HepG2 (cell line): ENCODE results near the gene NKAIN4. TPM values are rescaled to one million over a fixed set of nuclear protein-coding genes. Genes with fewer than 3 reads are reported as not detected.

Experiments
- ATAC-seq: fragments of 200-7000 bp; cut with Tn5 transposase; 3 replicates; pipeline ENCODE4 v1.9.1; 2020; ENCODE audit warnings: mild to moderate bottlenecking, moderate library complexity
- BruUV-seq: library from RNA; stranded (reverse); fragments of 400-500 nt; replicated peaks from 2 replicates; lab custom pipeline; 2021; lab: Mats Ljungman, UMichigan
- CTCF ChIA-PET: fragments of 300-600 bp; formaldehyde crosslinking; extraction: SDS; loops from one replicate; lab custom pipeline; 2021; ENCODE audit warnings: low total read pairs, inconsistent platforms, low intra/inter-chr PET ratio; lab: Yijun Ruan, JAX
- POLR2A ChIA-PET: fragments of 350-600 bp; sonication (Branson Sonifier 250); formaldehyde crosslinking; loops from one replicate; lab custom pipeline; 2020; ENCODE audit warnings: antibody characterized with exemption, inconsistent platforms; lab: Yijun Ruan, JAX
- DNase-seq: peaks from one replicate; pipeline ENCODE4 v3.0.0-alpha.2; 2015; ENCODE audit warnings: low spot score
- FAIRE-seq: peaks from 3 replicates; lab custom pipeline; 2011; peaks lifted over from hg19 to GRCh38; lab: Jason Lieb, UNC
- H2AFZ ChIP-seq: one replicate; pipeline ENCODE4 v1.6.1; 2011; ENCODE audit warnings: low read length, inconsistent platforms
- H3K27ac ChIP-seq: fragments of 300-600 bp; 3 replicates; pipeline ENCODE4 v1.8.0; 2011; ENCODE audit warnings: mixed run types, mild to moderate bottlenecking, mixed read lengths, low read length, inconsistent platforms; ENCODE audit not compliant: insufficient read depth; ENCODE audit errors: extremely low read length
- H3K27me3 ChIP-seq, 2 experiments: fragments of 200-600 bp in 1 of 2; 2 replicates in 1 of 2; 3 replicates in 1 of 2; pipeline versions ENCODE4 v1.6.0 to v1.8.0; 2011; ENCODE audit warnings: low read length in 2 of 2, mild to moderate bottlenecking in 2 of 2, moderate library complexity in 2 of 2, inconsistent platforms in 1 of 2; ENCODE audit not compliant: insufficient read depth in 2 of 2, control insufficient read depth in 1 of 2
- H3K36me3 ChIP-seq, 2 experiments: fragments of 200-600 bp in 1 of 2; replicated peaks in 1 of 2; 2 replicates in 1 of 2; 3 replicates in 1 of 2; pipeline versions ENCODE4 v1.5.1 to v1.8.0; 2011; ENCODE audit warnings: low read length in 2 of 2, inconsistent platforms in 1 of 2; ENCODE audit not compliant: insufficient read depth in 2 of 2, control insufficient read depth in 1 of 2
- H3K4me1 ChIP-seq: 2 replicates; pipeline ENCODE4 v1.5.1; 2012; ENCODE audit warnings: low read length, inconsistent platforms; ENCODE audit not compliant: insufficient read depth
- H3K4me2 ChIP-seq: 2 replicates; pipeline ENCODE4 v1.6.0; 2011; ENCODE audit warnings: low read depth, low read length, inconsistent platforms
- H3K4me3 ChIP-seq, 3 experiments: fragments of 200-600 bp in 1 of 3; sonication (generic), shearing (Covaris generic) in 1 of 3; replicated peaks in 1 of 3; 2 replicates each; pipeline ENCODE4 v1.5.1; 2011 to 2016; ENCODE audit warnings: low read length in 3 of 3, inconsistent platforms in 2 of 3, low read depth in 2 of 3, mild to moderate bottlenecking in 2 of 3, control low read depth in 1 of 3, mixed read lengths in 1 of 3; ENCODE audit not compliant: insufficient read depth in 1 of 3
- H3K79me2 ChIP-seq: one replicate; pipeline ENCODE4 v1.6.1; 2011; ENCODE audit warnings: low read length, inconsistent platforms; ENCODE audit not compliant: insufficient read depth
- H3K9ac ChIP-seq: 2 replicates; pipeline ENCODE4 v1.6.0; 2011; ENCODE audit warnings: mild to moderate bottlenecking, low read depth, low read length, inconsistent platforms; ENCODE audit not compliant: insufficient read depth
- H3K9me3 ChIP-seq: 2 replicates; pipeline ENCODE4 v1.5.1; 2012; ENCODE audit warnings: mild to moderate bottlenecking, low read length
- H4K20me1 ChIP-seq: 2 replicates; pipeline ENCODE4 v1.6.0; 2011; ENCODE audit warnings: inconsistent platforms, mild to moderate bottlenecking, low read length, moderate library complexity; ENCODE audit not compliant: insufficient read depth
- AGO2 ChIP-seq: fragments of 200-400 bp; formaldehyde crosslinking; optimal IDR thresholded peaks from 2 replicates; pipeline ENCODE3; 2017; ENCODE audit warnings: mild to moderate bottlenecking, low read depth, low read length, moderate library complexity
- ATRX ChIP-seq: sonication (generic); formaldehyde crosslinking; IDR thresholded peaks from 2 replicates; pipeline ENCODE4 v1.4.0; 2020; ENCODE audit warnings: missing genetic modification reagents, borderline replicate concordance
- CEBPG ChIP-seq: IDR thresholded peaks from 2 replicates; pipeline ENCODE4 v1.6.1; 2016
- HOXA9 ChIP-seq: sonication (generic); formaldehyde crosslinking; IDR thresholded peaks from 2 replicates; pipeline ENCODE4 v1.8.1; 2022; ENCODE audit warnings: missing genetic modification reagents, mild to moderate bottlenecking, moderate library complexity, borderline replicate concordance
- NR3C1 ChIP-seq: sonication (generic); formaldehyde crosslinking; IDR thresholded peaks from 2 replicates; pipeline ENCODE4 v1.4.0; 2020; ENCODE audit warnings: missing genetic modification reagents
- SIX4 ChIP-seq: sonication (generic); formaldehyde crosslinking; IDR thresholded peaks from 2 replicates; pipeline ENCODE4 v1.4.0; 2020; ENCODE audit warnings: missing genetic modification reagents
- ZNF367 ChIP-seq: sonication (generic); formaldehyde crosslinking; IDR thresholded peaks from 2 replicates; pipeline ENCODE4 v1.4.0; 2020; ENCODE audit warnings: missing genetic modification reagents, borderline replicate concordance
- ZNF768 ChIP-seq: sonication (generic); formaldehyde crosslinking; IDR thresholded peaks from 2 replicates; pipeline ENCODE4 v1.4.0; 2020; ENCODE audit warnings: missing genetic modification reagents
- WGBS: methylation state at CpG from one replicate; pipeline ENCODE4 v1.1.6; 2017; ENCODE audit warnings: low lambda C conversion rate; 5-methylcytosine and 5-hydroxymethylcytosine counted together
- in situ Hi-C: cut with HindIII; loops from 2 replicates; pipeline ENCODE4 v1.10.0; 2017; ENCODE audit warnings: low pct_unique_long_range_greater_than_20kb; ENCODE audit not compliant: extremely low pct_ligation_motif_present
- intact Hi-C: fragments of 100-400 bp; cut with micrococcal nuclease; formaldehyde crosslinking; loops from one replicate; pipeline ENCODE4 v1.10.0; 2022; ENCODE audit not compliant: unreplicated experiment
- polyA plus RNA-seq, 8 experiments: library from polyadenylated mRNA; depleted of rRNA in 3 of 8; stranded (reverse) in 7 of 8; unstranded in 1 of 8; fragments of >200 nt; fragmentation: Illumina TruSeq in 4 of 8; extraction: Trizol in 4 of 8; gene quantifications; 2 replicates each; pipeline versions ENCODE4 v1.2.1 to v1.2.3, GENCODE V29; 2011 to 2016; ENCODE audit warnings: low read depth in 4 of 8, missing spikeins in 1 of 8, mixed read lengths in 1 of 8; ENCODE audit not compliant: insufficient read depth in 1 of 8
- total RNA-seq, 5 experiments: library from RNA; depleted of rRNA; stranded (reverse); fragments of >200 nt; fragmentation: Illumina TruSeq; extraction: Trizol; gene quantifications; 2 replicates each; pipeline ENCODE4 v1.2.3, GENCODE V29; 2016; ENCODE audit warnings: low read depth in 1 of 5
- TF ChIP-seq, protein P1 (sequence below): sonication (generic); formaldehyde crosslinking; IDR thresholded peaks from 2 replicates; pipeline ENCODE4 v1.5.0; 2020; ENCODE audit warnings: mild to moderate bottlenecking, missing genetic modification reagents, moderate library complexity

Gene NKAIN4
- total and polyA plus RNA-seq, 2 of the 13 experiments (the other 11 are each of a cell fraction or from before 2014, with no cell fraction given), result not detected

DNA sequence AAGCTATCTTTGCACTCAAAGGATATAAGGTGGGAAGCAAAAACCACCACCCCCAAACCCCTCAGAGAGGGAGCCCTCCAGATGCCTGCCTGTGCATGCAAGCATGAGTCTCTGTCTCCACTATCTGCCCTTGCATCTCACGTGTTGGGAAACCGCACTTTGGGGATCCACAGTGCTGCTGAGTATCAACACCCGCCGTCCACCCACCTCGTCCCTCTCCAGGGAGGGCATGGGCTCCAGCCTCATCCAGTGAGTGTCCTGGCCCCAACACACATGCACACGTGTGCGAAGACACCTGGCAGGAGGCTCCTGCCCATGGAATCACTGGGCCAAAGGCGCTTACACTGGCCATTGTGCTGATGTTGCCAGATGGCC is 34.8 kb downstream of the NKAIN4 start (continued):
- no peak for TF ChIP-seq SIX4 (CRISPR knock-in tag)
- no peak for TF ChIP-seq CEBPG

DNA sequence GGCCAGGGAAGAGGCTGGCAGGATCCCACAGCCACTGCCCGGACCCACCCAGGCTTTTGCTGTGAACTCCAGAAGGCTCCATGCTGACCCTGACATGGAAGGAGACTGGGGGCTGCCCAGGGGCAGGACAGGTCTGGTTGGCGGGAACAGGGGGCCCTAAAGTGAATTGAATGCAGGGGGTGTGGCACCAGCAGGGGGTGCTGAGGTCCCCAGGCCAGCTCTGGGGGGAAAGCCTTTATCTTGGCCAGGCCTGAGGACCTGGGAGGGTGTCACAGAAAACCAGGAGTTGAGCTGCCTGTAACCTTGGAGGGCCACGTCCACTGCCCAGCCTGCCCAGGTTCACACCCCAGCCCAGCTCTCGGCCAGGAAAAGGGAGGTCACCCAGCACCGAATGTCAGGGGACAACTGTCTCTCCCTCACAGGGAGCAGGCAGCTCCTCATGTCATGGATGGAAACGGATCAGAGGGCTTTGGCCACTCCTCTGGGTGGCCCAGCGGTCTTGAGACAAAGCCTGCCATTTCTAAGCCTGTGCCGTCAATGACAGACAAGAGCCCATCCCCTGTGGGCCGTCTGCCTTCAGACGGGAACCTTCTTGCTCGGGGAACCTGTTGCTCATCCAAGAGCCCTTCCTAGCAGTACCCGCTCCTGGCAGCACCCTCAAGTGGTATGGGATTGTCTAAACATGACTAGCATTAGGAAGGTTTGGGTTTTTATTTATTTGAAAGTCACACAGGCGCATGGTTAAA is 35.4 kb downstream of the NKAIN4 start:
- intact Hi-C loops, result loop anchor here (5.0 kb wide), 1 partner anchor 37 kb away; no protein-coding TSS in a partner anchor
- no peak for DNase-seq
- no TSS peak for BruUV-seq

More for the DNA sequence above, 35.4 kb downstream of the NKAIN4 start:
- peaks cover 15% of the 10 kb centered on the region for H4K20me1 ChIP-seq
- FAIRE-seq, result no peak
- peaks cover 17% of the 10 kb centered on the region for H3K79me2 ChIP-seq
- H3K36me3 ChIP-seq, result peaks cover 0 to 10% of the 10 kb centered on the region in 2 experiments; a peak in 3 of 5 replicates
- no peak overlapping the region for H3K27ac ChIP-seq
- POLR2A ChIA-PET, result interaction anchor here (1.2 kb wide), 1 partner anchor 54 kb away, joined by 3 read pairs; the partner anchor contains the start of gene ARFGAP1
- WGBS, result 36% methylated on average over 10 of the region's 13 CpGs
- no peak overlapping the region for H3K4me3 ChIP-seq
- no peaks in the 10 kb centered on the region for H3K9me3 ChIP-seq
- no peak overlapping the region for H2AFZ ChIP-seq
- TF ChIP-seq NR3C1 (no peak), ZNF367 (no peak), AGO2 (peak; percentile 39), ZNF768 (CRISPR knock-in tag) (peak; percentile 65; the same call in 1 of the 2 replicates), HOXA9 (CRISPR knock-in tag) (no peak), ATRX (CRISPR knock-in tag) (no peak)
- TF ChIP-seq, protein P1, sequence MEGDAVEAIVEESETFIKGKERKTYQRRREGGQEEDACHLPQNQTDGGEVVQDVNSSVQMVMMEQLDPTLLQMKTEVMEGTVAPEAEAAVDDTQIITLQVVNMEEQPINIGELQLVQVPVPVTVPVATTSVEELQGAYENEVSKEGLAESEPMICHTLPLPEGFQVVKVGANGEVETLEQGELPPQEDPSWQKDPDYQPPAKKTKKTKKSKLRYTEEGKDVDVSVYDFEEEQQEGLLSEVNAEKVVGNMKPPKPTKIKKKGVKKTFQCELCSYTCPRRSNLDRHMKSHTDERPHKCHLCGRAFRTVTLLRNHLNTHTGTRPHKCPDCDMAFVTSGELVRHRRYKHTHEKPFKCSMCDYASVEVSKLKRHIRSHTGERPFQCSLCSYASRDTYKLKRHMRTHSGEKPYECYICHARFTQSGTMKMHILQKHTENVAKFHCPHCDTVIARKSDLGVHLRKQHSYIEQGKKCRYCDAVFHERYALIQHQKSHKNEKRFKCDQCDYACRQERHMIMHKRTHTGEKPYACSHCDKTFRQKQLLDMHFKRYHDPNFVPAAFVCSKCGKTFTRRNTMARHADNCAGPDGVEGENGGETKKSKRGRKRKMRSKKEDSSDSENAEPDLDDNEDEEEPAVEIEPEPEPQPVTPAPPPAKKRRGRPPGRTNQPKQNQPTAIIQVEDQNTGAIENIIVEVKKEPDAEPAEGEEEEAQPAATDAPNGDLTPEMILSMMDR (CRISPR knock-in tag), result peak; percentile 28
- H3K9ac ChIP-seq, result no peak overlapping the region
- CTCF ChIA-PET, result no interaction called here
- H3K4me1 ChIP-seq, result peaks cover 34% of the 10 kb centered on the region
- in situ Hi-C loops, result no loop called here
- peaks cover 28 to 56% of the 10 kb centered on the region in 2 experiments; a peak in 4 of 5 replicates for H3K27me3 ChIP-seq
- no peak overlapping the region for H3K4me2 ChIP-seq
- no peak for ATAC-seq
